ENCODE data around the gene RSPH3.
"Not testable (repeated sequence)": the region's sequence is repeated elsewhere in the genome, so short reads cannot be mapped to it uniquely, and the experiment has no call there.

The RSPH3 gene

DNA sequence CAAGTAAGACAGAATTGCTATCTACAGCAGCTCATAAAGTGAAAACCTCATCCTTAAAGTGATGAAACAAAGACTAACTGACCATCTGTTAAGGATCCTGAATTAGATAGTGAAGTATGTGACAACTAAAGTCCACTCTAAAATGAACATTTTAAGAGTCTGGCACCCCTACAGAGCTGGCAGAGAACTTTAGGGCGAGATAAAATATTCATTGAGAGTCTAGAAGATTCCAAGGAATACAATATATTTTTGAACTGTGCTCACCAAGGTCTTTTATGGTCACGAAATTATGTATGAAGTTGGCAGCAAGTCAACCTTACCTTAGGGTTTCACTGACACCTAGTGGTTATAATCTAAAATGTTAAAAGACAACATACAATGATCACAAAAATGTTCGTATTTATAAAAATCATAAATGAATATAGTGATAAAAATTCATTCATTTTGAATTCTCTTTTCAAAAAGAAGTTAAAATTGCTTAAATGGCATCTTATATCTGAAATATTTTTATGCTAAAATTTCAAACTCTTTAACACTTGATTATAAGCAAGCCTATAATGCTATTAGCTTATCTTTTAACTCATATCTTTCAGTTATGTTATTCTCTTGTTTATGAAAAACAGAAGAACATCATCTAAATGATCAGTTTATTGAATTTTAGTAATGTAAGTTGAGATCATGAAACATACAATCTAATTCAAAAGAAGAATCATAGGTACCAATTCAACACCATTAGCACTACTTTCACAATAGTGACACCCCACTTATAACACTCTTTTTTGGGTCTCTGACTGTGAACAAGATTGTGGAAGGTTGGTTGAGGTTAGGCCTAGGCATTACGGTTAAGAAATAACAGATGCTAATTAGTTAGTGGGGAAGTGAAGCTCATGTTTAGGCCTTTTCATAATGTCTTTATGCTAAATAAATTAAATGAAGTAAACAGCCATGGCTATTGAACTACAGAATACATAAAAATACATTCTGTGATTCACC lies 27.5 kb downstream of the RSPH3 start:
- DNase-seq (ENCODE audit: low spot score) = peak; percentile 79

DNA sequence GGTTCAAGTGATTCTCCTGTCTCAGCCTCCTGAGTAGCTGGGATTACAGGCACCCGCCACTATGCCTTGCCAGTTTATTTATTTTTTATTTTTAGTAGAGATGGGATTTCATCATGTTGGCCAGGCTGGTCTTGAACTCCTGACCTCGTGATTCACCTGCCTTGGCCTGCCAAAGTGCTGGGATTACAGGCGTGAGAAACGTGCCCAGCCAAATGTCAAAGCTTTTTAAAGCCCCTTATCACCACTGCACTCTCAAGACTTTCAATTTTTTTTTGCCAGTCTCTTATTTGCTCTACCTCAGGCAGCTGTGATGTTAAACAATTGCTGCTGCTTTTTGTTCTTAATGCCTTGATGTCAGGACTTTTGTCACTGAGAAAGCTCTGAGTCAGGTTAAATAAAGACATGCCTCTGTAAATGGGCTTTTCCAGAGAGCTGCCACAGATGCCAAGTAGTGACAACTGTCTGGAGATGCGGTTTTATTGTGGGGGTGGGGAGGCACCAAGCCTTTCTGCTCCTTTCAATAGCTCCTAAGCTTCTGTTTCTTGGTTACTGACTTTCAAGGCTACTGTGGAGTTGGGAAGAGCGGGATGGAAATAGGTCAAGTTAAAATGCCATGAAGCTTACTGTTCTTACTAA lies 29.2 kb downstream of the RSPH3 start:
- DNase-seq (ENCODE audit: low spot score) = no peak

DNA sequence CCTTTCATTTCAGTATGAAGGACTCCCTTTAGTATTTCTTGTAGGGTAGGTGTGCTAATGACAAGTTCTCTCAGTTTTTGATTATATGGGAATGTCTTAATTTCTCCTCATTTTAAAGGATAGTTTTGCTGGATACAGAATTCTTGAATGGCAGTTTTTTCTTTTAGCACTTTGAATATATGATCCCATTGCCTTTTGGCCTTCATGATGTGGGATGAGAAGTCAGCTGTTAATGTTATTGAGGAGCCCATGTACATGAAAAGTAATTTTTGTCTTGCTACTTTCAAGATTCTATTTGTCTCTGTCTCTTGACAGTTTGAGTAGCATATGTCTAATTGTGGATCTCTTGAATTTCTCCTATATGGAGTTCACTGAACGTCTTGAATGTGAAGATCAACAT lies 30.9 kb downstream of the RSPH3 start:
- no peak for DNase-seq (ENCODE audit: low spot score)

- no peak for DNase-seq (ENCODE audit: low spot score)
Measured at GRCh38 chr6:158963020-158963808, 36.8 kb downstream of the RSPH3 start.

- no peak for DNase-seq (ENCODE audit: low spot score)
Measured at GRCh38 chr6:158962371-158962770, 37.6 kb downstream of the RSPH3 start.

DNA sequence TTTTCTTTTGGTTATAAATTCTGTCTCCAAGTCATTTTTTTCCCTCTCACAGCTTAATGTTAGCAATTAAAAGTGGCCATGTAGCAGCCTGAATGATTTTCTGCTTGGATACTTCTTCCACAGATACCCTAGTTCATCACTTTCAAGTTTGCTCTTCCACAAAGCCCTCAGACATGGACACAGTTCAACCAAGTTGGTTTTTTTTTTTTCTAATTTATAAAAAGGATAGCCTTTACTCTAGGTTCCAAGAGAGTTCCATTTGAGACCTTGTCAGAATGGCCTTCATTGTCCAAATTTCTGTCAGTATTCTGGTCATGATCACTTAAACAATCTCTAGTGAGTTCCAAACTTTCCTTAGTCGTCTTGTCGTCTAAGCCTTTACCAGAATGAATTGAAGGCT lies 40.0 kb downstream of the RSPH3 start:
- DNase-seq (ENCODE audit: low spot score) = no peak

GRCh38 chr6:158959552-158959951 lies 40.5 kb downstream of the RSPH3 start:
- no peak for DNase-seq (ENCODE audit: low spot score)

- DNase-seq (ENCODE audit: low spot score) = peak; percentile 61
Measured at GRCh38 chr6:158958504-158959386, 41.3 kb downstream of the RSPH3 start.

DNA sequence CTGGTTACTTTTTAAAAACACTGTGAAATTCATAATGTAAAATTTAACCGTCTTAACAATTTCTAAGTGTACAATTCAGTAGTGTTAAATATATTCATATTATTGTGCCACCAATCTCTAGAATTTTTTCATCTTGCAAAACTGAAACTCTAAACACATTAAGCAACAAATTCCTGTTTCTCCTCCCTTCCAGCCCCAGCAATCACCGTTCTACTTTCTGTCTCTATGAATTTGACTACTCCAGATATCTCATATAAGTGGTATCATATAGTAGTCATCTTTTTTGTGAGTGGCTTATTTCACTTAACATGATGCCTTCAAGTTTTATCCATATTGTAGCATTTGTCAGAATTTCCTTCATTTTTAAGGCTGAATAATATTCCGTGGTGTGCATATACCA lies 44.7 kb downstream of the RSPH3 start:
- DNase-seq (ENCODE audit: low spot score) = no peak

DNA sequence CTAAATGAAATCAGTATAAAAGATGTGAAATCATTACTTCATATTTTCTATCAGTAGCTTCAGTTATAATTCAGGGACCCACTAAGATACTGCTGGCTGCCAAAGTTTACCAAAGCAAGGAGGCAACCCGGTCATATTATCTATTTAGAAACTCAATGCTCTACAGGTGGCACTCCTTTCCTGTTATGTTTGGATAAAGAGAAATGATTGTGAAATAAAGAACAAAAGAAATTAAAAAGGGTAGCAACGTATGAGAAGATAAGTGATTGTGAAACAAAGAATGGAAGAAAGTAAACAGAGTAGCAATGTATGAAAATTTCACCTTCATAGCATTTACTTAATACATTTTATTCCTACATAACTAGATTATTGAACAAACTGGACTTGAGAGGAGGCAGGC lies 45.2 kb downstream of the RSPH3 start:
- no peak for DNase-seq (ENCODE audit: low spot score)

DNA sequence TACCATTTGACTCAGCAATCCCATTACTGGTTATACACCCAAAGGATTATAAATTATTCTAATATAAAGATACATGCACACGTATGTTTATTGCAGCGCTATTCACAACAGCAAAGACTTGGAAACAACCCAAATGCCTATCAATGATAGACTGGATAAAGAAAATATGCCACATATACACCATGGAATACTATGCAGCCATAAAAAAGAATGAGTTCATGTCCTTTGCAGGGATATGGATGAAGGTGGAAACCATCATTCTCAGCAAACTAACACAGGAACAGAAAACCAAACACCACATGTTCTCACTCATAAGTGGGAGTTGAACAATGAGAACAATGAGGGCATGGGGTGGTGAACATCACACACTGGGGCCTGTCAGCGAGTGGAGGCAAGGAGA lies 48.0 kb downstream of the RSPH3 start:
- DNase-seq (ENCODE audit: low spot score) = not testable (repeated sequence)

DNA sequence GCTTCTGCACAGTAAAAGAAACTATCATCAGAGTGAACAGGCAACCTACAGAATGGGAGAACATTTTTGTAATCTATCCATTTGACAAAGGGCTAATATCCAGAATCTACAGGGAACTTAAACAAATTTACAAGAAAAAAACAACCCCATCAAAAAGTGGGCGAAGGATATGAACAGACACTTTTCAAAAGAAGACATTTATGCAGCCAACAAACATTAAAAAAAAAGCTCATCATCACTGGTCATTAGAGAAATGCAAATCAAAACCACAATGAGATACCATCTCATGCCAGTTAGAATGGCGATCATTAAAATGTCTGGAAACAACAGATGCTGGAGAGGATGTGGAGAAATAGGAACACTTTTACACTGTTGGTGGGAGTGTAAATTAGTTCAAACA lies 48.4 kb downstream of the RSPH3 start:
- DNase-seq (ENCODE audit: low spot score) = not testable (repeated sequence)

GRCh38 chr6:158947284-158947683 lies 52.7 kb downstream of the RSPH3 start:
- DNase-seq (ENCODE audit: low spot score) = no peak

GRCh38 chr6:158943380-158944032 lies 56.5 kb downstream of the RSPH3 start:
- DNase-seq (ENCODE audit: low spot score) = no peak

DNA sequence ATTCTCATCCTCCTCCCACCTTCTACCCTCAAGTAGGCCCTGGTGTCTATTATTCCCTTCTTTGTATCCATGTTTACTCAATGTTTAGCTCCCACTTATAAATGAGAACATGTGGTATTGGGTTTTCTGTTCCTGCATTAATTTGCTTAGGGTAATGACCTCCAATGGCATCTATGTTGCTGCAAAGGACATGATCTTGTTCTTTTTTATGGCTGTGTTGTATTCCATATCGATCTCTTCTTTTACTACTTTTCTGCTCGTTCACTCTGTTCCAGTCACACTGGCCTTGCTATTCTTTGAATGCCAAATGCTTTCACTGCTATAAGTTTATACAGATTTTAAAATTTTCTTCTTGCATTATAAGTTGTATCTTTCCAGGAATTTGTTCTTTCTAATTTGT lies 57.7 kb downstream of the RSPH3 start:
- DNase-seq (ENCODE audit: low spot score) = no peak

DNA sequence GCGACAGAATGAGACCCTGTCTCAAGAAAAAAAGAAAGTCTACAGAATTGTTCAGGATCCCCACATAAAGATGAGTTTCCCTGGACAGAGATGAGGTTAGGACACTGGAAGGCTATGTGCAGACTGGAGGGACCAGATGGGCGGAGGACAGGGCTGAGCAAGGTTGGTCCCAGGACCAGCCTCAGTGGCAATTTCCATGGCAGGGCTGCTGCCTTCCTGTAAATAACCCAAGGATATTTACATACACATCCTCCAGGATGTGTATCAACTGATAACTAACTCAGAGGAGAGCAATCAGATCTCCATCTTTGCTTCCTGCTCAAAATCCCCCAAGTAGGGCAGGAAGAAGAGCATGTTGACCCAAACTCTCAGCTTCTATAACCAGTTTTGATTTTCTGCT lies 58.8 kb downstream of the RSPH3 start:
- no peak for DNase-seq (ENCODE audit: low spot score)

- DNase-seq (ENCODE audit: low spot score) = no peak
Measured at GRCh38 chr6:158939255-158940159, 60.5 kb downstream of the RSPH3 start.

DNA sequence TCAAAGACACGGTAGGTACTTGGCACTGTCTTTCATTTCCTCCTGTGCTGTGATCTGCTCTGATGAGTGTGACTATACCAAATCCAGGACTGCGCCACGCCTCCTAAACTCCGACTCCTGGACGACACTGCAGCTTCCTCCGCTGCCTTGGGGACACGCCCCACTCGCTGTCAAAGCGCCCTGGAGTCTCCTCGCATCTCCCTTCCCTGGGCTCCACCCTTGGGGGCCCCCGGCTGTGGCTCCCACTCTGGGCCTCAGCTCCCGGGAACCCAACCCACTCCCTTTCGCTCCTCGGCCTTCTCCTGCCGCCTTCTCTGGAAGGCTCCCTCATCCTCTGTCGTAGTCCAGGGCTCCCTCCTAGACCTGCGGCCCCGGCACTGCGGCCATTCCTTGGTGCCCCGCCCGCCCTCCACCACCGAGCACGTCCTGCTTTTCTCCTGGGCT lies 61.2 kb downstream of the RSPH3 start:
- DNase-seq (ENCODE audit: low spot score) = peak; percentile 5

DNA sequence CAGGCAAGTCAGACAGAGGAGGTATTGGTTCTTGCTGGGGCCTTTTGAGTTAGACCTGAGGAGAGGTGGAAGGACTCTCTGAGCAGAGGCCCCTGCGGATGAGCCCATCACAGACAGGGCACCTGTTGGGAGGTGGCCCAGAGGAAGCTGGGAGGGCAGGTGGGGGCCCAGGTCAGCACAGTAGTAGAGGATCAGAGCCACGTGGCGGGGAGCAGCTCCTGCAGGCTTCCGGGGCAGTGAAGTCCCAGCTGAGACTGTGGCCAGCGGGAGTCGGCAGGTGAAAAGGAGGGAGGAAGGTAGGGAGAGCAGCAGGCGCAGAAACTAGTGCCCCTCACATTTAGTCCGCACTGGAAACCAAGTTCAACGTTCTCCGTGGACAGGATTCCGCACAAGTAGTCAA lies 61.8 kb downstream of the RSPH3 start:
- no peak for DNase-seq (ENCODE audit: low spot score)

DNA sequence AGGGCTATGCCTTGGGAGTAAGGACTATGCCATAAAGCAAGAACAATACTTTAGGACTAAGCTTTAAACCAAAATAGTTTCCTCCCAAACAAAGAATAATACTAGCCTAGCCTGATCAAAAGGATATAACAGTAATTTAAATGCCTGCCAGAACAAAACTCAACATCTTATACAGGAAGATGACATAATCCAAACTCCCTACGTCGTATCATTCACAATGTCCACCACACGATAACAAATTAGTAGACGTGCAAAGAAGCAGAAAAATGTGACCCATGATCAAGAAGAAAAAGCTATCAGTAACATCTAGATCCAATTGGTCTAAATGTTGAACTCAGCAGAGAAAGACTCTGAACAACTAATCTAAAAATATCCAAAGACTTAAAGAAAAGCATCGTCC lies 65.8 kb downstream of the RSPH3 start:
- no peak for DNase-seq (ENCODE audit: low spot score)
